ENCODE results near the gene HIVEP3.

DNA sequence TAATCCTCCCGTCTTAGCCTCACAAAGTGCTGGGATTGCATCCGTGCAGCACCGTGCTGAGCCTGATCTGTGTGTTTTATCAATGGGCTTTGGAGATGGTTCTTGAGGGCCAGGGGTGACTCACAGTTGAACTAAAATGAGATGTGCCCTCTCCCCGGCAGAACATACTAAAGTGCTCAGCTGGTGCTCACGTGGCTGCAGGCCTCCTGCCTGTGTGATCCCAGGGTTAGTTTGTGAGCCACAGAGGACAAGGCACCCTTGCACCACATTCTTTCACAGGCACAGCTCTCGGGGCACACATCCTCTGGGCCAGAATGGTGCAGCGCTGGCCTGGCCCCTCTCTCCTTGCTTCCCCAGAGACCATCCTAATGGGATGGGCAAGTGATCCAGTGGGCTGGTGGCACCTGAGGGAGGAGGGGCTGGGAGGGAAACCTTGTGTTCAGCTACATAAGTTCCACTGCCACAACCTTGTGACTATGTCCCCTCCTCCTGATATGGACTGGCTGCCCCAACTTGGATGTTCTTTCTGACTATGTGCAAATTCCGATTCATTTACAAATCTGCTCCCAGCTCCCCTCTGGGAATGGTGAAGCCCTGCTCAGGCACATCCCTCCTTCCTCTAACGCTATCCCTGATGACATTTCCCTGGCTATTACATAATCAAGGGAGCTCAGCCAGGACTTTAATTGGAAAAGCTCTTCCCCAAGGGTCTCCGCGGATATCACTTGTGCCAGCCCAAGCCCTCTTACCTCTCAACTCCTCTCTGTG is 237.2 kb downstream of the HIVEP3 start:
- TF ChIP-seq POLR2AphosphoS5 (IDR thresholded peaks at IDR 0.05; ENCODE audit: low read depth, low read length) (no peak), SPI1 (IDR thresholded peaks at IDR 0.05; ENCODE audit: low read depth, low read length) (no peak), POLR2A (IDR thresholded peaks at IDR 0.05; ENCODE audit: low read depth, low read length) (no peak), TAF1 (IDR thresholded peaks at IDR 0.05; ENCODE audit: low read depth, low read length) (no peak), POU2F2 (IDR thresholded peaks at IDR 0.05; ENCODE audit: low read depth, low read length) (no peak)

Data from GM12891 (cell line).